Calu3 (cell line): ENCODE measurements around the gene AFF2. TPM values are rescaled to one million over a fixed set of nuclear protein-coding genes. Genes with fewer than 3 reads are reported as not detected.

Experiments used
- BruUV-seq: library from RNA; stranded (reverse); fragments of 400-500 nt; replicated peaks from 2 replicates; lab custom pipeline; 2021; lab: Mats Ljungman, UMichigan
- CTCF ChIA-PET: fragments of 300-600 bp; sonication (Branson Sonifier 250); formaldehyde crosslinking; loops from one replicate; lab custom pipeline; 2022; ENCODE audit warnings: antibody characterized with exemption; lab: Charles Lee
- DNase-seq: peaks from one replicate; pipeline ENCODE4 v3.0.0; 2022
- H3K27ac Mint-ChIP-seq: one replicate; pipeline ENCODE4 v1.8.0; 2022; ENCODE audit warnings: mixed read lengths; ENCODE audit not compliant: unreplicated experiment
- H3K27me3 Mint-ChIP-seq: one replicate; pipeline ENCODE4 v1.8.0; 2022; ENCODE audit warnings: mixed read lengths; ENCODE audit not compliant: unreplicated experiment
- H3K36me3 Mint-ChIP-seq: one replicate; pipeline ENCODE4 v1.8.0; 2022; ENCODE audit warnings: mild to moderate bottlenecking, moderate library complexity, mixed read lengths; ENCODE audit not compliant: insufficient read depth, unreplicated experiment
- H3K4me1 Mint-ChIP-seq: one replicate; pipeline ENCODE4 v1.8.0; 2022; ENCODE audit warnings: mild to moderate bottlenecking, low read depth, mixed read lengths; ENCODE audit not compliant: unreplicated experiment
- H3K4me3 Mint-ChIP-seq: one replicate; pipeline ENCODE4 v1.8.0; 2022; ENCODE audit warnings: mild to moderate bottlenecking, low read depth, moderate library complexity, mixed read lengths; ENCODE audit not compliant: unreplicated experiment
- H3K9me3 Mint-ChIP-seq: one replicate; pipeline ENCODE4 v1.8.0; 2022; ENCODE audit warnings: low read depth, mixed read lengths; ENCODE audit not compliant: unreplicated experiment
- CTCF ChIP-seq: fragments of 200-600 bp; IDR thresholded peaks from one replicate; pipeline ENCODE4 v1.8.0; 2022; ENCODE audit warnings: antibody characterized with exemption; ENCODE audit not compliant: unreplicated experiment
- intact Hi-C: fragments of 100-400 bp; cut with micrococcal nuclease; formaldehyde crosslinking; loops from one replicate; pipeline ENCODE4 v1.10.0; 2022; ENCODE audit not compliant: unreplicated experiment
- total RNA-seq: library from RNA; stranded (reverse); gene quantifications from 2 replicates; pipeline ENCODE4 v1.2.3, GENCODE V29; 2022

Gene AFF2
- total RNA-seq, 1 experiment from 2014 or later: 0.17 TPM

GRCh38 chrX:148854306-148854705, 353.9 kb downstream of the AFF2 start:
- TF ChIP-seq CTCF: no peak
- intact Hi-C loops: no loop called here
- Mint-ChIP-seq H3K36me3 (no peaks in the 10 kb centered on the region), H3K4me1 (no peaks in the 10 kb centered on the region), H3K9me3 (peaks cover 1% of the 10 kb centered on the region), H3K4me3 (no peak overlapping the region), H3K27me3 (no peaks in the 10 kb centered on the region), H3K27ac (no peak overlapping the region)
- CTCF ChIA-PET: no interaction called here
- no TSS peak for BruUV-seq
- DNase-seq: no peak

DNA sequence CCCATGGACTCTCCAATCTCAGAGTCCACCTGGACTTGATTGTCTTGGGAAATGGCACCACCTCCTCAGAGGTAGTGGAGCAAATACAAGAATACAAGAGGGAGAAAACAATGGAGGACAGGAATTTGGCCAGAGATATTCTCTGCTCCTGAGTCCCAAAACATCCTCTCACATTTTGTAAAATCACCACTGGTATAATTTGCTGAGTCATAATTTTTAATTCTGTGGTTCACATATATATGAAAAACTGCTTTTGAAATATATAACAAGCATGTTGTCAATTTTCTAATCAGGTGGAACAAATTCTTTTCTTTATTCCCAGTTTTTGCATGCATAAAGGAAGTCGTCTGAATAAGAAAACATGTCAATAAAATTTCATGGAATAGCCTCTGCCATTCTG, 356.1 kb downstream of the AFF2 start:
- Mint-ChIP-seq H3K4me1 (no peaks in the 10 kb centered on the region), H3K36me3 (no peaks in the 10 kb centered on the region), H3K4me3 (no peak overlapping the region), H3K27me3 (no peaks in the 10 kb centered on the region), H3K27ac (no peak overlapping the region), H3K9me3 (no peaks in the 10 kb centered on the region)
- CTCF ChIA-PET: no interaction called here
- intact Hi-C loops: no loop called here
- no TSS peak for BruUV-seq
- no peak for DNase-seq
- TF ChIP-seq CTCF: no peak

- CTCF ChIA-PET: no interaction called here
- Mint-ChIP-seq H3K36me3 (no peaks in the 10 kb centered on the region), H3K9me3 (no peaks in the 10 kb centered on the region), H3K4me1 (no peaks in the 10 kb centered on the region), H3K27me3 (no peaks in the 10 kb centered on the region), H3K27ac (no peak overlapping the region), H3K4me3 (no peak overlapping the region)
- no peak for TF ChIP-seq CTCF
- intact Hi-C loops: no loop called here
- BruUV-seq: no TSS peak
- DNase-seq: no peak
Measured at GRCh38 chrX:148865277-148866210, 365.1 kb downstream of the AFF2 start.

DNA sequence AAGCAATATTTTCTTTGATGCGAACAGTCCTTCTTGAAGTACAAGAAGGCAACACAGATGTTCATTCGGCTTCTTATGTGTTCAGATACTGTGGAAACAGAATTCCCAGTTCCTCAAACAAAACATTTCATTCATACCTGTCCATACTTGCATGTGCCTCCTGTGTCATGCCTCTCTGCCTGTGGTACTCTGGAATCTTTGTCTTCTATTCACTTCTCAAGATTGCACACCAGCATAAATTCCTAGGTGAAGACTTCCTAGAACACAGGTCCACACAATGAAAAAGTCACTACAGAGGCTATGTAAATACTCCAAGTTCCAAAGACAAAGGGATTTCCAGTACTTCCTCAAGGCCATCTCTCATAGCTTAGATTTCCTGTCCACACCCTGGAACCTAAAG, 367.2 kb downstream of the AFF2 start:
- TF ChIP-seq CTCF: no peak
- H3K4me3 Mint-ChIP-seq: no peak overlapping the region
- no peaks in the 10 kb centered on the region for H3K27me3 Mint-ChIP-seq
- CTCF ChIA-PET: no interaction called here
- BruUV-seq: no TSS peak
- no peak overlapping the region for H3K27ac Mint-ChIP-seq
- no peak for DNase-seq
- H3K9me3 Mint-ChIP-seq: no peaks in the 10 kb centered on the region
- no peaks in the 10 kb centered on the region for H3K4me1 Mint-ChIP-seq
- intact Hi-C loops: no loop called here
- H3K36me3 Mint-ChIP-seq: no peaks in the 10 kb centered on the region
